ENCODE results near the gene ESPL1.

DNA sequence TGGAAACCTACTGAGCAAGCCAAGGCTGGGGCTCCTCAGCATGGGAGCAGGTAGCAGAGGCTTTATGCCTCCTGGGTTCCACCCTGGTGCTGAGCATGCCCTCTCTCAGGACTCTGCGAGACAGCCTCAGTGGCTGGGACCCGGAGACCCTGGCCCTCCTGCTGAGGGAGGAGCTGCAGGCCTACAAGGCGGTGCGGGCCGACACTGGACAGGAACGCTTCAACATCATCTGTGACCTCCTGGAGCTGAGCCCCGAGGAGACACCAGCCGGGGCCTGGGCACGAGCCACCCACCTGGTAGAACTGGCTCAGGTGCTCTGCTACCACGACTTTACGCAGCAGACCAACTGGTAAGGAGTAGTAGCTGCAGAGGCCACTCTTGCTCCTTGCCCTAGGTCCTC is 8.4 kb downstream of the ESPL1 start:
- TF ChIP-seq, protein P1, sequence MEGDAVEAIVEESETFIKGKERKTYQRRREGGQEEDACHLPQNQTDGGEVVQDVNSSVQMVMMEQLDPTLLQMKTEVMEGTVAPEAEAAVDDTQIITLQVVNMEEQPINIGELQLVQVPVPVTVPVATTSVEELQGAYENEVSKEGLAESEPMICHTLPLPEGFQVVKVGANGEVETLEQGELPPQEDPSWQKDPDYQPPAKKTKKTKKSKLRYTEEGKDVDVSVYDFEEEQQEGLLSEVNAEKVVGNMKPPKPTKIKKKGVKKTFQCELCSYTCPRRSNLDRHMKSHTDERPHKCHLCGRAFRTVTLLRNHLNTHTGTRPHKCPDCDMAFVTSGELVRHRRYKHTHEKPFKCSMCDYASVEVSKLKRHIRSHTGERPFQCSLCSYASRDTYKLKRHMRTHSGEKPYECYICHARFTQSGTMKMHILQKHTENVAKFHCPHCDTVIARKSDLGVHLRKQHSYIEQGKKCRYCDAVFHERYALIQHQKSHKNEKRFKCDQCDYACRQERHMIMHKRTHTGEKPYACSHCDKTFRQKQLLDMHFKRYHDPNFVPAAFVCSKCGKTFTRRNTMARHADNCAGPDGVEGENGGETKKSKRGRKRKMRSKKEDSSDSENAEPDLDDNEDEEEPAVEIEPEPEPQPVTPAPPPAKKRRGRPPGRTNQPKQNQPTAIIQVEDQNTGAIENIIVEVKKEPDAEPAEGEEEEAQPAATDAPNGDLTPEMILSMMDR (IDR thresholded peaks at IDR 0.05) = no peak
- TF ChIP-seq POLR2A (IDR thresholded peaks at IDR 0.05) = no peak
